CD4-positive, alpha-beta memory T cell (primary cell): ENCODE measurements around the gene UBE2E2. TPM values are rescaled to one million over a fixed set of nuclear protein-coding genes. Genes with fewer than 3 reads are reported as not detected.

Source experiments
- CTCF ChIA-PET: fragments of 350-600 bp; sonication (Branson Sonifier 250); formaldehyde crosslinking; loops from one replicate; lab custom pipeline; 2021; ENCODE audit warnings: inconsistent platforms; ENCODE audit not compliant: partially characterized antibody; lab: Charles Lee
- POLR2A ChIA-PET: fragments of 350-600 bp; sonication (Branson Sonifier 250); formaldehyde crosslinking; loops from one replicate; lab custom pipeline; 2021; ENCODE audit not compliant: partially characterized antibody; lab: Charles Lee
- DNase-seq, 5 donors: peaks; one replicate each; pipeline versions ENCODE4 v3.0.0 to v3.0.0-alpha.2; 2020 to 2022; ENCODE audit warnings: mixed read lengths in 1 of 5
- H3K27ac ChIP-seq: one replicate; pipeline ENCODE4 v1.7.0; 2013; ENCODE audit warnings: low read depth, low read length
- H3K27me3 ChIP-seq: 2 replicates; pipeline ENCODE4 v1.7.0; 2013; ENCODE audit warnings: mild to moderate bottlenecking, low read length, moderate library complexity; ENCODE audit not compliant: insufficient read depth
- H3K36me3 ChIP-seq: 2 replicates; pipeline ENCODE4 v1.7.0; 2013; ENCODE audit warnings: mild to moderate bottlenecking, low read length, moderate library complexity; ENCODE audit not compliant: insufficient read depth
- H3K4me1 ChIP-seq: 2 replicates; pipeline ENCODE4 v1.7.0; 2013; ENCODE audit warnings: mild to moderate bottlenecking, low read length, moderate library complexity; ENCODE audit not compliant: insufficient read depth
- H3K4me3 ChIP-seq, 2 donors: one replicate each; pipeline ENCODE4 v1.7.0; 2013; ENCODE audit warnings: low read length in 2 of 2, mild to moderate bottlenecking in 1 of 2
- H3K9me3 ChIP-seq, 2 donors: one replicate each; pipeline ENCODE4 v1.7.0; 2013; ENCODE audit warnings: low read length in 2 of 2, control low read depth in 1 of 2; ENCODE audit not compliant: control insufficient read depth in 1 of 2
- H3K27ac Mint-ChIP-seq, 7 donors: one replicate each; pipeline ENCODE4 v1.8.0; 2020 to 2021; ENCODE audit warnings: mixed read lengths in 7 of 7, mild to moderate bottlenecking in 6 of 7, inconsistent platforms in 3 of 7, moderate library complexity in 3 of 7
- H3K27me3 Mint-ChIP-seq, 2 donors: one replicate each; pipeline ENCODE4 v1.8.0; 2020 to 2021; ENCODE audit warnings: mixed read lengths in 2 of 2
- H3K36me3 Mint-ChIP-seq, 2 donors: one replicate each; pipeline ENCODE4 v1.8.0; 2020 to 2021; ENCODE audit warnings: mixed read lengths in 2 of 2, inconsistent platforms in 1 of 2, mild to moderate bottlenecking in 1 of 2
- H3K4me1 Mint-ChIP-seq, 4 donors: one replicate each; pipeline ENCODE4 v1.8.0; 2020 to 2021; ENCODE audit warnings: mixed read lengths in 4 of 4, mild to moderate bottlenecking in 1 of 4
- H3K4me3 Mint-ChIP-seq, 8 donors: one replicate each; pipeline ENCODE4 v1.8.0; 2020 to 2021; ENCODE audit warnings: mixed read lengths in 8 of 8, mild to moderate bottlenecking in 7 of 8, moderate library complexity in 6 of 8, inconsistent platforms in 3 of 8
- H3K9me3 Mint-ChIP-seq, 8 donors: one replicate each; pipeline ENCODE4 v1.8.0; 2020 to 2021; ENCODE audit warnings: mixed read lengths in 8 of 8, mild to moderate bottlenecking in 5 of 8, inconsistent platforms in 3 of 8, moderate library complexity in 1 of 8
- intact Hi-C: fragments of 100-400 bp; cut with micrococcal nuclease; formaldehyde crosslinking; loops from one replicate; pipeline ENCODE4 v1.15.1; 2023
- polyA plus RNA-seq, 2 donors: library from polyadenylated mRNA; unstranded; fragments of 300-500 nt; fragmentation: Illumina TruSeq; gene quantifications; one replicate each; pipeline ENCODE4 v1.2.3, GENCODE V29; 2021
- total RNA-seq, 2 experiments: library from RNA; stranded (reverse); gene quantifications; one replicate each; pipeline ENCODE4 v1.2.3, GENCODE V29; 2021

The UBE2E2 gene
- total and polyA plus RNA-seq, 4 experiments from 2014 or later = 1.3 to 4.7 (median 3.1) TPM

DNA sequence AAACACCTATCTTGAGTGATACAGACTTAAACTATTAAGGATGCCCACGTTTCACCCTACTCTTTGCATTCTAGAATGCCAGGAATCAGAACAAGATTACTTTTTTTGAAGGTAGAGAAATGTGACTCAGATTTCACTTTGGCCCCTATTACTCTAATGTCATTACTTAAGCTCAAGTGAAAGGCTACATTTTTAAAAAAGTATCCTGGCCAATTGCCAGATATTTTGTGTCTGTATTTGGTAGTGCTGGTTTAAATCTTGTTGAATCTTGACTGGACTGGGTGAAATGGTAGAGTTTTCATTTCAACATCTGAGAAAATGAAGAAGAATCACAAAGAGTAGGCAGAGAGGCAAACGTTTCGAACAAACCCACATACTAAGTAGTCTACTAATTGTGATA, 384.4 kb downstream of the UBE2E2 start:
- H3K27me3 ChIP-seq = no peaks in the 10 kb centered on the region
- H3K36me3 Mint-ChIP-seq = no peaks in the 10 kb centered on the region
- peaks cover 0 to 2% of the 10 kb centered on the region in 2 donors for H3K27me3 Mint-ChIP-seq
- ChIA-PET CTCF (interaction anchor here (1.1 kb wide), 1 partner anchor 9 kb away, joined by 3 read pairs; no protein-coding TSS in a partner anchor), POLR2A (no interaction called here)
- no peaks in the 10 kb centered on the region for H3K9me3 ChIP-seq
- H3K27ac ChIP-seq = no peak overlapping the region
- H3K4me1 Mint-ChIP-seq = no peaks in the 10 kb centered on the region
- no peak overlapping the region for H3K4me3 ChIP-seq
- H3K4me1 ChIP-seq = no peaks in the 10 kb centered on the region
- no peak overlapping the region for H3K27ac Mint-ChIP-seq
- peaks cover 0 to 2% (median 0%) of the 10 kb centered on the region in 8 donors for H3K9me3 Mint-ChIP-seq
- H3K36me3 ChIP-seq = no peaks in the 10 kb centered on the region
- no peak overlapping the region for H3K4me3 Mint-ChIP-seq
- intact Hi-C loops = no loop called here
- no peak for DNase-seq

DNA sequence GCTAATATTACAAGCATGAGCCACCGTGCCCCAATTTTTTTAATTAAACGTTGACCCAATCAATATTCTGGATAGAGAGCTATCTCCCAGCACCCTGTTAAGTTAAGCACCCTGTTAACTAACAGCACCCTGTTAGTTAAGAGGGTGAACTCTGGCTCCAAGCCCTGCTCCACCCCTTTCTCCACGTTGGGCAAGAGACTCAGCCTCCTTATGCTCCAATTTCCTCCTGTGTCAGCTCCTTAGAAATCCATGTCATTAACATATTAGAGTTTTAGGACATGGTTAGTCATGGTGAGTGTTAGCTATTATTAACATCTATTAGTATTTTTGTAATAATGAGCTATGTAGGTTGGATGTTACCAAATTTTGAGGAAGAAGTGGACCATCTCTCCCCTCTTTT, 385.4 kb downstream of the UBE2E2 start:
- DNase-seq = no peak
- Mint-ChIP-seq H3K4me1 (no peaks in the 10 kb centered on the region), H3K4me3 (no peak overlapping the region), H3K9me3 (peaks cover 0 to under 1% (median 0%) of the 10 kb centered on the region in 8 donors), H3K36me3 (no peaks in the 10 kb centered on the region), H3K27ac (no peak overlapping the region), H3K27me3 (peaks cover 0 to 2% of the 10 kb centered on the region in 2 donors)
- no peaks in the 10 kb centered on the region for H3K36me3 ChIP-seq
- H3K4me3 ChIP-seq = no peak overlapping the region
- POLR2A ChIA-PET = no interaction called here
- CTCF ChIA-PET = no interaction called here
- no peaks in the 10 kb centered on the region for H3K27me3 ChIP-seq
- no peaks in the 10 kb centered on the region for H3K4me1 ChIP-seq
- H3K27ac ChIP-seq = no peak overlapping the region
- H3K9me3 ChIP-seq = no peaks in the 10 kb centered on the region
- intact Hi-C loops = no loop called here

DNA sequence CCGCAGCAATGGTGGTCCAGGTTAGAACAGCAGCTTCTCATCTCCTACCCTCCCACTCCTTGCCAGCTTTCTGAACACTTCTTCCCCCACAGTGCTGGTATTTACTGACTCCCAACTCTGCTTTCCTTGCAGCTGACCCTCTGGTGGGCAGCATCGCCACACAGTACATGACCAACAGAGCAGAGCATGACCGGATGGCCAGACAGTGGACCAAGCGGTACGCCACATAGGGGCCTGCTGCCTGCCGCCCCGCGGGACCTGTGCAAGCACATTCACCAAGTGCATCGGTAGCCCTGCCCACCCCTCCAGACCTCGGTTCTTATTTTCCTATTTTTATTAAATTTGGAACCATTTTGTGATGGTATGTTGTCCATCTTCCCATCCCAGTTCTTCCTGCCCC, 386.5 kb downstream of the UBE2E2 start:
- no peaks in the 10 kb centered on the region for H3K9me3 Mint-ChIP-seq
- ChIA-PET POLR2A (no interaction called here), CTCF (no interaction called here)
- no peak overlapping the region for H3K4me3 Mint-ChIP-seq
- peaks cover 0 to 2% of the 10 kb centered on the region in 2 donors for H3K27me3 Mint-ChIP-seq
- Histone ChIP-seq H3K4me1 (no peaks in the 10 kb centered on the region), H3K9me3 (no peaks in the 10 kb centered on the region), H3K4me3 (no peak overlapping the region), H3K36me3 (no peaks in the 10 kb centered on the region), H3K27me3 (no peaks in the 10 kb centered on the region), H3K27ac (no peak overlapping the region)
- no peak for DNase-seq
- intact Hi-C loops = no loop called here
- no peak overlapping the region for H3K27ac Mint-ChIP-seq
- no peaks in the 10 kb centered on the region for H3K4me1 Mint-ChIP-seq
- no peaks in the 10 kb centered on the region for H3K36me3 Mint-ChIP-seq

DNA sequence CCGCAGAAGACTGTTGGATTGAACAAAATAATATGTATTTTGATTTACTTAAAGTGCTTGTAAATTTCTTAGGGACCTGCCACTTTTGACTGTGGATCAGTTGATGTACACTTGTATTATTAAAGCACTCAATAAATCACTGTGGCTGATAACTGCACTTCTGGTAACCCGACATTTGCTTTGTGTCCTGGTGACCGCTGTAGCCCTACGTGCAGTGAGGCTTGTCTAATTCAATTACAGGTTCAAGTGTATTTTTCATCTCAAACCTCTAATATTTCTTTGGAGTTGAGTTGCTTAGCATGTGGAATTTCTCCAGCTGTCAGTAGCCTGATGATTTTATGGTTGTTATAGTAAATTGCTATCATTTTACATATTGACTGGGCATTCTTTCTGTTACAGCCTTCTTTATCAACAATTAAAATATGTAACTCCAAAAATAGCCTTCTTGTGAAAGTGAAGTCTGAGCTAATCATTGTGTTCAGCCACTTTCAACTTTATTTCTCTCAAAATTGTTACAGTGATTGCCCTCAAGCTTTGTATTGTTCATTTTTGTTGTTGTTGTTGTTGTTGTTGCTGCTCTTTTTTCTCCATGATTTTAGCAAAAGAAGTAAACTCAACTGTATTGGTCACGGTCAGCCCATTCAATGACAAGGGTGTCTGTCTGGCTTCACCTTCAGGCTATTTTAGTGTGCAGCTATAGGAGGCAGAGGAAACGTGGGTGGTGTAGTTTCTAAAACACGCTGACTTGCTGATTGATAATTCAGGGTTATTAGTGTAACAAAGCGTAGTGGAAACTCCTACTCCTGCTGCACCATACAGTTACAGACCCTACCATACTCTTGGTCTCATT, 387.5 kb downstream of the UBE2E2 start:
- intact Hi-C loops = no loop called here
- peaks cover 0 to 2% of the 10 kb centered on the region in 2 donors for H3K27me3 Mint-ChIP-seq
- no peaks in the 10 kb centered on the region for H3K4me1 Mint-ChIP-seq
- Histone ChIP-seq H3K27ac (no peak overlapping the region), H3K4me3 (no peak overlapping the region), H3K27me3 (no peaks in the 10 kb centered on the region), H3K4me1 (no peaks in the 10 kb centered on the region), H3K9me3 (no peaks in the 10 kb centered on the region), H3K36me3 (no peaks in the 10 kb centered on the region)
- POLR2A ChIA-PET = no interaction called here
- H3K36me3 Mint-ChIP-seq = no peaks in the 10 kb centered on the region
- CTCF ChIA-PET = no interaction called here
- no peak for DNase-seq
- H3K4me3 Mint-ChIP-seq = no peak overlapping the region
- H3K9me3 Mint-ChIP-seq = peaks cover 0 to under 1% (median 0%) of the 10 kb centered on the region in 8 donors
- no peak overlapping the region for H3K27ac Mint-ChIP-seq

DNA sequence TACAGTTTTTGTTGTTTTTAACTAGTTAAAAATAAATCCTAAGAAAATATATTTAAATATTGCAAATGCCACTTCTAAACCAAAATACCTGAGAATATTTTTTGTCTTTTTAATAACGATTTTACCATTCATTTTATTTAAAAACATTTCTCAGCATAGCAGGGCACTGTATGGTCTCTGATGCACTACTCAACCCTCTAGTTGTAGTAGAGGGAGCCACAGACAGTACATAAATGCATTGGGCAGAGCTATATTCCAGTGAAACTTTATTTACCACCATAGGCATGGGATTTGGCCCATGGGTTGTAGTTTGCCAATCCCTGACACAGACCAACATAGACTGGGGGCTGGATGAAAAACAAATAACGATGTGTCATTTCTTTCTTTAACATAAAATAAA, 388.2 kb downstream of the UBE2E2 start:
- Mint-ChIP-seq H3K27me3 (peaks cover 0 to 2% of the 10 kb centered on the region in 2 donors), H3K27ac (no peak overlapping the region), H3K9me3 (peaks cover 0 to 2% (median 0%) of the 10 kb centered on the region in 8 donors), H3K4me3 (no peak overlapping the region), H3K36me3 (no peaks in the 10 kb centered on the region), H3K4me1 (no peaks in the 10 kb centered on the region)
- Histone ChIP-seq H3K9me3 (no peaks in the 10 kb centered on the region), H3K4me1 (no peaks in the 10 kb centered on the region), H3K36me3 (no peaks in the 10 kb centered on the region), H3K4me3 (no peak overlapping the region), H3K27ac (no peak overlapping the region), H3K27me3 (no peaks in the 10 kb centered on the region)
- ChIA-PET CTCF (no interaction called here), POLR2A (no interaction called here)
- no peak for DNase-seq
- intact Hi-C loops = no loop called here

DNA sequence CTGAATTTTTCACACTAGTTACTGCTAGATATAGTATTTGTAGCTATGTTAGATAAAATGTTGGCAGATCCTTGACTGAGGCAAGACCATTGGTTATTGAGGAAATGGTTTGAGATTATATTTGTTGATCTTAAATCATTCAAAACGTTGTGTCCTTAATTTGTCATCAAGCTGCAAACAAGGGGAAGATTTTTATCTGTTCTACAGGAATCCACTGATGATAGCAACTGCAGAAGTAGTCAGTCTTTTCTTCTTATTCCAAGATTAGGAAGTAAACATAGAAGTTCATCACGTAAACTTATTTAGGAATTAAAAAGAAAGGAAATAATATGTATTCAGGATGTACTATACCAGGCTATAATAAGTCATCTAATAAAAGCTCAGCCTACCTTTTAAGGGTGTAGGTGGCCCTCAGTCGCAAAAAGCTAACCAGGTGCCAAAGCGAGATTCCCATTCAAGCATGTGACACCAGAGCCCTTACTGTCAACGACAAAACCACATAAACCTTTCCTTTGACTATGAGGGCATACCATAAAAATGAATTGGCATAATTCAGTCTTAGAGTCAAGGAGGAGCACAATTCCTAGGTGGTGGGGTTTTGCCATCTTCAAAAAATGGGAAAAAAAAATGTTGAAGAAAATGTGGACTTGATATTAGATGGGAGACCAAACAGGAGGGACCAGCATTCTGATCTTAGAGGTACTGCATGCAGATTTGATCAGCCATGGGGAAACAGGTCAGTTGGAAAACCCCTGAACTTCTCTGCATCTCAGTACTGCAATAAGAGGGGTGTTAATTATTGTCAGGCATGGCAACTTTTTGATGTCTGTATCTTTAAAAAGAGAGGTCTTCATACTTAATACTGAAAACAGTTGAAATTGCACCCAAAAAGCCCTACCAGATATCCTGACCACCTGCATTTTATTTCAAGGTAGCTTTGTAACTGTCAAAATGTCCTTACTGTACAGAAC, 390.1 kb downstream of the UBE2E2 start:
- H3K4me3 ChIP-seq = no peak overlapping the region
- no peaks in the 10 kb centered on the region for H3K4me1 ChIP-seq
- Mint-ChIP-seq H3K36me3 (no peaks in the 10 kb centered on the region), H3K4me1 (no peaks in the 10 kb centered on the region), H3K27ac (no peak overlapping the region), H3K27me3 (peaks cover 0 to 2% of the 10 kb centered on the region in 2 donors), H3K4me3 (no peak overlapping the region), H3K9me3 (peaks cover 0 to 5% (median under 1%) of the 10 kb centered on the region in 8 donors)
- no peak for DNase-seq
- CTCF ChIA-PET = no interaction called here
- H3K27ac ChIP-seq = no peak overlapping the region
- H3K27me3 ChIP-seq = no peaks in the 10 kb centered on the region
- intact Hi-C loops = no loop called here
- POLR2A ChIA-PET = no interaction called here
- H3K9me3 ChIP-seq = no peaks in the 10 kb centered on the region
- no peaks in the 10 kb centered on the region for H3K36me3 ChIP-seq

DNA sequence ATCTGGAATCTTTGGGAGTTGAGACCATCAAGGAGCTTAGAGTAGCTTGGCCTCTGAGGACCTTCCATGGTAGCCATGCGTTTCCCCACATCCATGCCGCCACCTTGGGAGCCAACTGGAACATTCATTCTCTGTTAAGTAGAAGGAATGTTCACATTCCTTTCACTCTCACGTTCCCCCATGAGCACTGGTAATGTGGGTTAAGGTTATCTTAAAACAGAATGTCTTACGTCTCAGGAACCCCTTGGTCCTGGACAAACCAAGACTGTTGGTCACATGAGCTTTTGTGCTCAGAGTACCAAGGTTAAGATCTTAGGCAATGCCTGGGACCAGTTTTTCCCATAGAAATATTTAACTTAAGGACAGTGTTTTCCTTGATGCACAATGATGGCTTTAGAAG, 390.9 kb downstream of the UBE2E2 start:
- DNase-seq = no peak
- H3K4me3 ChIP-seq = no peak overlapping the region
- Mint-ChIP-seq H3K4me3 (no peak overlapping the region), H3K9me3 (peaks cover 0 to 5% (median under 1%) of the 10 kb centered on the region in 8 donors), H3K36me3 (no peaks in the 10 kb centered on the region), H3K4me1 (no peaks in the 10 kb centered on the region), H3K27ac (no peak overlapping the region), H3K27me3 (peaks cover 0 to 5% of the 10 kb centered on the region in 2 donors)
- no peaks in the 10 kb centered on the region for H3K9me3 ChIP-seq
- POLR2A ChIA-PET = no interaction called here
- CTCF ChIA-PET = no interaction called here
- no peaks in the 10 kb centered on the region for H3K4me1 ChIP-seq
- no peaks in the 10 kb centered on the region for H3K27me3 ChIP-seq
- H3K36me3 ChIP-seq = no peaks in the 10 kb centered on the region
- no peak overlapping the region for H3K27ac ChIP-seq
- intact Hi-C loops = no loop called here
